Gastroesophageal sphincter (tissue), 4 donors: Measurements from ENCODE around the gene SIGLEC8. TPM values are rescaled to one million over a fixed set of nuclear protein-coding genes. Genes with fewer than 3 reads are reported as not detected.

Experiments
- ATAC-seq: fragments of 150-250 bp; one replicate; pipeline ENCODE4 v1.9.1; 2016; ENCODE audit warnings: mild to moderate bottlenecking, moderate library complexity
- H3K27ac ChIP-seq, 4 donors: fragments of 200-600 bp; sonication (generic) in 3 of 4; 1 replicate in 3 of 4; 2 replicates in 1 of 4; pipeline ENCODE4 v1.5.1; 2016 to 2019
- H3K27me3 ChIP-seq: fragments of 200-600 bp; sonication (generic); one replicate; pipeline ENCODE4 v1.5.1; 2019
- H3K36me3 ChIP-seq, 2 donors: fragments of 200-600 bp; sonication (generic); one replicate each; pipeline ENCODE4 v1.5.1; 2019; ENCODE audit warnings: control low read depth in 1 of 2
- H3K4me1 ChIP-seq, 3 donors: fragments of 200-600 bp; sonication (generic); 1 replicate in 2 of 3; 2 replicates in 1 of 3; pipeline ENCODE4 v1.5.1; 2016 to 2019; ENCODE audit warnings: control low read depth in 2 of 3
- H3K4me3 ChIP-seq, 2 donors: fragments of 200-600 bp; sonication (generic); one replicate each; pipeline ENCODE4 v1.5.1; 2019; ENCODE audit warnings: mild to moderate bottlenecking in 1 of 2, moderate library complexity in 1 of 2
- H3K9me3 ChIP-seq, 3 donors: fragments of 200-600 bp; sonication (generic); one replicate each; pipeline ENCODE4 v1.5.1; 2017 to 2019; ENCODE audit warnings: control low read depth in 2 of 3
- EP300 ChIP-seq: sonication (generic); formaldehyde crosslinking; IDR thresholded peaks from one replicate; pipeline ENCODE4 v1.6.1; 2017; ENCODE audit warnings: antibody characterized with exemption, mild to moderate bottlenecking
- POLR2A ChIP-seq, 2 donors: fragments of 450-650 bp; IDR thresholded peaks; one replicate each; pipeline ENCODE4 v1.6.1; 2017; ENCODE audit warnings: antibody characterized with exemption in 2 of 2, mild to moderate bottlenecking in 2 of 2, moderate library complexity in 1 of 2
- POLR2AphosphoS5 ChIP-seq: sonication (generic); formaldehyde crosslinking; IDR thresholded peaks from one replicate; pipeline ENCODE4 v1.6.1; 2017; ENCODE audit warnings: antibody characterized with exemption
- WGBS, 2 donors: methylation state at CpG; one replicate each; pipeline ENCODE4 v1.1.5; 2018; ENCODE audit warnings: low coverage in 1 of 2; 5-methylcytosine and 5-hydroxymethylcytosine counted together
- total RNA-seq, 4 donors: library from RNA; depleted of rRNA; stranded (reverse); fragments of >200 nt; gene quantifications; one replicate each; pipeline ENCODE4 v1.1.0, GENCODE V29; 2016
- TF ChIP-seq, protein P1 (sequence below), 4 experiments: fragments of 200-600 bp in 2 of 4; fragments of 450-650 bp in 2 of 4; sonication (generic) in 1 of 4; IDR thresholded peaks; one replicate each; pipeline ENCODE4 v1.5.1; 2017 to 2019; ENCODE audit warnings: antibody characterized with exemption in 4 of 4, mild to moderate bottlenecking in 2 of 4, moderate library complexity in 2 of 4

SIGLEC8 gene
- total RNA-seq, 4 donors from 2014 or later = 0.25 to 1.4 (median 0.54) TPM; not detected in 1

DNA sequence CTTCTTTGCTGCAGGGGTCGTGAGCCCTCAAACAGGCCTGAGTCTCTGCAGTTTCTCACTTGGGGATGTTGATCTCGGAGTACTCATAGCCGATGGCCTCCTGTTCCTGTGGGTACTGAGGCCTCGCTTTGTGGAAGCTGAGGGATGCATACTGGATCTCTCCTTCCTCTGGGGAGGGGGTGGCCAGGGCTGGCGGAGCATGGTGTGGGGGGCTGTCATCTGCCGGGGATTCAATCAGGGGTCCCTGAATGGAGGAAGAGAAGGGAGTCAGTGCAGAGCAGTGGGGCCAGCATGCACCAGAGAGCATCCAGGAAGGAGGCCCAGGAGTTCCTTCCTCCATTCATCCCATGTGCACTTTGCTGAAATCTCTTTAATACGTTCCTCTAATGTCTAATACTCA is 33.3 kb upstream of the SIGLEC8 start:
- TF ChIP-seq, protein P1, sequence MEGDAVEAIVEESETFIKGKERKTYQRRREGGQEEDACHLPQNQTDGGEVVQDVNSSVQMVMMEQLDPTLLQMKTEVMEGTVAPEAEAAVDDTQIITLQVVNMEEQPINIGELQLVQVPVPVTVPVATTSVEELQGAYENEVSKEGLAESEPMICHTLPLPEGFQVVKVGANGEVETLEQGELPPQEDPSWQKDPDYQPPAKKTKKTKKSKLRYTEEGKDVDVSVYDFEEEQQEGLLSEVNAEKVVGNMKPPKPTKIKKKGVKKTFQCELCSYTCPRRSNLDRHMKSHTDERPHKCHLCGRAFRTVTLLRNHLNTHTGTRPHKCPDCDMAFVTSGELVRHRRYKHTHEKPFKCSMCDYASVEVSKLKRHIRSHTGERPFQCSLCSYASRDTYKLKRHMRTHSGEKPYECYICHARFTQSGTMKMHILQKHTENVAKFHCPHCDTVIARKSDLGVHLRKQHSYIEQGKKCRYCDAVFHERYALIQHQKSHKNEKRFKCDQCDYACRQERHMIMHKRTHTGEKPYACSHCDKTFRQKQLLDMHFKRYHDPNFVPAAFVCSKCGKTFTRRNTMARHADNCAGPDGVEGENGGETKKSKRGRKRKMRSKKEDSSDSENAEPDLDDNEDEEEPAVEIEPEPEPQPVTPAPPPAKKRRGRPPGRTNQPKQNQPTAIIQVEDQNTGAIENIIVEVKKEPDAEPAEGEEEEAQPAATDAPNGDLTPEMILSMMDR (IDR thresholded peaks at IDR 0.05) = no peak
- no peak for TF ChIP-seq EP300
- ATAC-seq = no peak
- Histone ChIP-seq H3K4me1 (no peaks in the 10 kb centered on the region), H3K27me3 (peaks cover 43% of the 10 kb centered on the region), H3K9me3 (no peaks in the 10 kb centered on the region), H3K4me3 (no peak overlapping the region), H3K27ac (no peak overlapping the region), H3K36me3 (no peaks in the 10 kb centered on the region)
- WGBS, 2 donors = 62 to 72% methylated on average over 2 to 7 of the region's 7 CpGs

DNA sequence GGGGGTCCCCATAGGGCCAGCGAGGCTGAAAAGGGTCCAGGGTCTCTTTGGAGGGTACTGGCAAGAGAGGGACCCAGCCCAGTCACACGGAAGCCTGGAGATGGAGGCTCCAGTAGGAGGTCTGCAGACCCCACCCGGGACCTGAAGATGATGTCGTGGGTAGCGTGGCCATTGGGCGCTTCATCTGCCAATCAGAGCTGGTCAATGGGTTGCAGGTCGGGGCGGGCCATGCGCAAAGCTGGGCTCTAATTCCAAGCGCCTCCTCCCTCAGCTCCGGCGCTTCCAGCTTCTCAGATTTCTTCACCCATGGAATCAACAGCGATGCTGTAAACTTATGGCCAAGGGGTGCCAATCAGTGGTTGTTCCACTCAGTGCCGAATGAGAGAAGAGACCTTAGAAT is 32.4 kb upstream of the SIGLEC8 start:
- Histone ChIP-seq H3K4me1 (no peaks in the 10 kb centered on the region), H3K27ac (no peak overlapping the region), H3K27me3 (peaks cover 43% of the 10 kb centered on the region), H3K9me3 (no peaks in the 10 kb centered on the region), H3K36me3 (no peaks in the 10 kb centered on the region), H3K4me3 (no peak overlapping the region)
- no peak for ATAC-seq
- TF ChIP-seq POLR2A (IDR thresholded peaks at IDR 0.05) (no peak), POLR2AphosphoS5 (no peak), EP300 (no peak)
- TF ChIP-seq, protein P1 (IDR thresholded peaks at IDR 0.05) = no peak
- 18 to 60% methylated on average over 1 to 3 of the region's 14 CpGs for WGBS, 2 donors

DNA sequence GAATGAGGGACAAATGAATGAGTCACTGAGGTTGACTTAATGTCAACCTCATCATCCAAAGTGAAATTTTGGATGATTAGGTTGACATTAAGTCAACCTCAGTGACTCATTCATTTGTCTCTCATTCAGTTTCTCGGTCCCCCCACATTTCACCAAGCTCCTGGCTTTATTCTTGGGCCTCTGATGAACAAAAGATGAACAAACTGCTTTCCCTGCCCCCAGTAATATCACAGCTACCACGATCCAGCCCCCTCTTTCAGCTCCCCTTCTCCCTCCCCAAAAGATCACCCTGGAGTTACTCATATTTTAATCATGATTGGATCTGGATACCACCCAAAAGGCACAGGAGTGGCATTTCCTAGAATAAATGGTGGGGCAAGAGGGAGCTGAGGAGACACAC is 30.9 kb upstream of the SIGLEC8 start:
- H3K27ac ChIP-seq = no peak overlapping the region
- H3K27me3 ChIP-seq = peaks cover 55% of the 10 kb centered on the region
- no peaks in the 10 kb centered on the region for H3K9me3 ChIP-seq
- H3K4me1 ChIP-seq = no peaks in the 10 kb centered on the region
- ATAC-seq = no peak
- no peaks in the 10 kb centered on the region for H3K36me3 ChIP-seq
- WGBS, 2 donors = 37 to 41% methylated on average over 2 of the region's 2 CpGs
- no peak overlapping the region for H3K4me3 ChIP-seq
- no peak for TF ChIP-seq POLR2A (IDR thresholded peaks at IDR 0.05)
- TF ChIP-seq, protein P1 (IDR thresholded peaks at IDR 0.05) = no peak
- no peak for TF ChIP-seq POLR2AphosphoS5
- TF ChIP-seq EP300 = no peak

DNA sequence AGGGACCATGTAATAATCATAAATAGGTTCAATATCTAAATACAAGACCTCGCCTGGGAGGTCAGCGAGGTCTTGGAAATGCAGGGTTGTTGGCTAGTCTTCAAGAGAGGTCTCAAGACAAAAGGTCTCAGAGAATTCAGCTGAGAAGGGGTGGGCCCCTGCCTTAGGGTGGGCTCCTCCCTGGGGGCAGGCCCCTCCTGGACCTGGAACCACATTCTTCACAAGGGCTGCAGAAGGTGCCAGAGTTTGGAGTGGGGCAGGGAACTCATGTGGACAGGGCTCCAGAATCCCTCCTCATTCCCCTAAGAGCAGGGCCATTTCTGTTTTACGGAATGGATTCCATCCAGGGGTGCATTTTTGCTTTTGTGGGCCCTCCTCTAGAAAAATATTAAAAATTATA is 30.2 kb upstream of the SIGLEC8 start:
- 67 to 78% methylated on average over 3 of the region's 3 CpGs for WGBS, 2 donors
- no peak overlapping the region for H3K27ac ChIP-seq
- no peaks in the 10 kb centered on the region for H3K36me3 ChIP-seq
- H3K4me3 ChIP-seq = no peak overlapping the region
- no peak for ATAC-seq
- no peaks in the 10 kb centered on the region for H3K4me1 ChIP-seq
- no peaks in the 10 kb centered on the region for H3K9me3 ChIP-seq
- TF ChIP-seq POLR2AphosphoS5 = no peak
- no peak for TF ChIP-seq POLR2A (IDR thresholded peaks at IDR 0.05)
- TF ChIP-seq, protein P1 (IDR thresholded peaks at IDR 0.05) = no peak
- no peak for TF ChIP-seq EP300
- peaks cover 57% of the 10 kb centered on the region for H3K27me3 ChIP-seq

DNA sequence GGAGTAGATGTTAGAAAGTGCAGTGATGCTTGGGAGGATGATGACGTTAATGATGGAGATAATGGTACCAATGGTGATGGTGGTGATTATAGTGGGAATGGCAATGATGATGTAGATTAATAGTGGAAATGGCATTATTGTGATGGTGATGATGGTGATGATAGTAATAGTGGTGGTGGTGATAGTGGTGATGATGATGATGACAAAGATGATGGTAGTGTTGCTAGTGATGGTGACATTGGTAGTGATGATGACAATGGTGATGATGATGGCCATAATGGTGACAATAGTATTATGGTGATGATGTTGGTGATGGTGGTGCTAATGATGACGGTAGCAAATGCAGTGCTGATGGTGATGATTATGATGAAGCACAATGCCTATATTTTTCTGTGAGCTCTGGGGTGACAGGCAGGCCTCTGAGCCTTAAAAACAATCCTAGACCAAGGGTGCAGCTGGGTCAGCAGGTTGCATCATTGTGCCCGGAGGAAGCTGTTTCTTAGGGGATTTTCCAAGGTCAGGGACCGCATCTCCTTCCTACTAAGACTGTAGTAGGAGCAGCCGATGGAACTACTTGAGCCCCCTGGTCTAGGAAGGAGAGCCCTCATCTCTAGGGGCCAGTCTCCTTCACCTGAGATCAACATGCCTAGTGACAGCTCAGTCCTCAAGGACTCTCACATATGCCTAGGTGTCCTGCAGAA is 27.9 kb upstream of the SIGLEC8 start:
- WGBS, 2 donors = 79 to 83% methylated on average over 4 to 5 of the region's 5 CpGs
- no peak overlapping the region for H3K27ac ChIP-seq
- no peak for TF ChIP-seq POLR2A (IDR thresholded peaks at IDR 0.05)
- no peak for TF ChIP-seq POLR2AphosphoS5
- no peak for TF ChIP-seq EP300
- TF ChIP-seq, protein P1 (IDR thresholded peaks at IDR 0.05) = no peak
- H3K27me3 ChIP-seq = peaks cover 57% of the 10 kb centered on the region
- no peak for ATAC-seq
- H3K4me1 ChIP-seq = no peaks in the 10 kb centered on the region
- no peak overlapping the region for H3K4me3 ChIP-seq
- no peaks in the 10 kb centered on the region for H3K36me3 ChIP-seq
- H3K9me3 ChIP-seq = no peaks in the 10 kb centered on the region
